Activated CD8-positive, alpha-beta memory T cell treated with anti-CD3 and anti-CD28 coated beads, Interleukin-2, amount 50 U/mL, for 48 hours (primary cell): ENCODE results near the gene ERMAP.

Experiments
- DNase-seq: peaks from one replicate; pipeline ENCODE4 v3.0.0-alpha.2; 2020

The ERMAP gene

GRCh38 chr1:42877380-42877779 lies 60.5 kb downstream of the ERMAP start:
- DNase-seq: no peak

- DNase-seq: no peak
These were observed 63.5 kb downstream of the ERMAP start for GRCh38 chr1:42880384-42880783.

GRCh38 chr1:42886046-42886739 lies 69.3 kb downstream of the ERMAP start:
- no peak for DNase-seq

- no peak for DNase-seq
These were observed 69.9 kb downstream of the ERMAP start for GRCh38 chr1:42886800-42887199.

GRCh38 chr1:42887366-42887765 lies 70.4 kb downstream of the ERMAP start:
- DNase-seq: no peak

GRCh38 chr1:42888013-42888633 lies 71.2 kb downstream of the ERMAP start:
- DNase-seq: no peak

- DNase-seq: no peak
These were observed 72.3 kb downstream of the ERMAP start for GRCh38 chr1:42889264-42889663.

- no peak for DNase-seq
These were observed 74.7 kb downstream of the ERMAP start for GRCh38 chr1:42891465-42892138.
